Activated naive CD4-positive, alpha-beta T cell treated with Interleukin-2 at 50 U/mL for 16 hours (primary cell): ENCODE measurements around the gene TNIK.
"Not testable (repeated sequence)": the region's sequence is repeated elsewhere in the genome, so short reads cannot be mapped to it uniquely, and the experiment has no call there.

ENCODE experiments used
- DNase-seq: peaks from one replicate; pipeline ENCODE4 v3.0.0-alpha.2; 2020

TNIK gene

DNA sequence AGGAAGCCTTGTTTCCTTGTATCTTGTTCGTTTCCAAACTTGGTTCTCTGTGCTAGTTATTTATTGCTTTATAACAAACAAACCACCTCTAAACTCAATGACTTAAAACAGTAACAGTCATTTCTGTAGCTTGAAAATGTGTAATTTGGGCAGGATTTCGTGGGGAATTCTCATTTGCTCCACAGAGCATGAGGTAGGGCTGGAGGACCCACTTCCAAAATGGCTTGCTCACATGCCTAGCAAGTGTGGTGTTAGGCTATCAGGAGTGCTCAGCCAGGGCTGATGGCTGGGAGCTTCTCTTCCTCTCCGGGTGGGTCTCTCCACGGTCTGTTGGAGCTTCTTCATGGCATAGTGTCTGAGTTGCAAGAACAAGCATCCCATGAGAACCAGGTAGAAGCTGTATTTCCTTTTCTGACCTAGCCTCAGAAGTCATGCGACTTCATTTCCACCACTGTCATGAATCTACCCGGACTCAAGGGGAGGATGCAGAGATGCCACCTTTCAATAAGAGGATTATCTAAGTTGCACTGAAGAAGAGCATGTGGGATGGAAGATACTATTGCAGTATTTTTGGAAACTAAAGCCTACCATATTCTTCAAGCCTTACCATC, 8.2 kb upstream of the TNIK start:
- DNase-seq = no peak

DNA sequence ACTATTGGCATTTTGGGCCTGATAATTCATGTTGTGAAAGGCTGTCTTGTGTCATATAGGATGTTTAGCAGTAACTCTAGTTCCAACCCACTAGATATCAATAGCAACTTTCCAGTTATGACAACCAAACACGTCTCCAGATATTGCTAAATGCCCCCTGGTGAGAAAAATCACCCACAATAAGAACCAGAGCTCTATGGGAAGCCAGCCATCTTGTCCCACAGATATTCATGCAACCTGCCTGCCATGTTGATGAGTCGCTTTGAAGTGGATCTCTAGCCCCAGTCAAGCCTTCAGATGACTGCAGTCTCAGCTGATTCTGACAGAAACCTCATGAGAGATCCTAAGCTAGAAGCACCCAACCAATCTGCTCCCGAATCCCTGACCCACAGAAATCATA, 5.6 kb upstream of the TNIK start:
- DNase-seq = no peak

DNA sequence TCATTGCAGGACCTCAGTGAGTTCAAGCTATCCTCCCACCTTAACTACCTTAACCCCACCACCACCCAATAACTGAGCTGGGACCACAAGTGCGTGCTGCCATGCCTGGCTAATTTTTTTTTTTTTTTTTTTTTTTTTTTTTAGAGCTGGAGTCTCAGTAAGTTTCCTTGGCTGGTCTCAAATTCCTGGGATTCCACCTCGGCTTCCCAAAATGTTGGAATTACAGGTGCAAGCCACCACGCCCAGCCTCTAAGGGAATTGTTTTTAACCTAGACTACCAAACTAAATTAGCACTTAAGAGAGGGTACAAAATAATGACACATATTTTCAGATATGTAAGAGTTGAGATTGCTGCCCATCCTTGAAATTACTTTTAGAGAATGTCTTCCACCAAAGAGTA, 4.3 kb upstream of the TNIK start:
- DNase-seq = no peak

- DNase-seq = no peak
Observed at GRCh38 chr3:171462224-171462623, 2.0 kb upstream of the TNIK start.

GRCh38 chr3:171461525-171461917, 1.3 kb upstream of the TNIK start:
- no peak for DNase-seq

DNA sequence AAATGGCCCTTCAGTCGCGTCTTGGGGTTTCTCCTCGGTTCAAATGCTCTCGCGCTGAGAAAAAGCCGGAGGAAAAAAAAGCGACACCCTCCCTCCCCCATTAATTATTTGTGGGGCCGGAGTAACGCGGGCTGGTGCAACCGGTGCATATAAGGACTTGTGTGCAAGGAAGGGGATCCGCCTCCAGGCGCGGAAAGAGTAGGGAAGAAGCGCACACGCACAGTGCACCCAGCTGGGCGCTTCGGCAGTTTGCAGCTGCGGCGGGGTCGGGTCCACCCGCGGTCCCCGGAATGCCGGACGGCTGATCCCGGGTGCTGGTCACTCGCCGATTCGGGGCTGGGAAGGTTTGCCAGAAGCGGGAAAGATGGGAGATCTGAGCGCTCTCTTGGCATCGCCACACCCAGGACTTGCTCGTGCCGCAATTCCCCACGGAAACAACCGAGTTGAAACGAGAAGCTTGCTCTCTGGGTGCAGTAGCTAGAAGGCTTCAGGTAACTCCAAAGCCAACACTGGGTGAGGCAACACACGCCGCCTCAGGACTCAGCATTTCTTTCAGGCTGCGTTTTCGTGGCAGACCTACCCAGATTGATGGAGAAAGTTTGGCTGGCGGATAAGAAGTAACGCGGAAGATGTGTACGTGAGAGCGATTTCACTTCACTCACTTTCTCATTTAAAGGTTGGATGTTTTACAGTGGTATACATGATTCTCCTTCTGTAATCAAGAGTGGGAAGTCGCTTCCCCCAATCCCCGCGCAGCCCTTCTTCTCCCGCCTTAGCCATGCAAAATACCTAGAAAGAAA, 720 bp upstream of the TNIK start:
- DNase-seq = peak; percentile 43

GRCh38 chr3:171459137-171459941, 866 bp downstream of the TNIK start:
- DNase-seq = peak; percentile 59

- no peak for DNase-seq
Observed at GRCh38 chr3:171458864-171459136, 1.4 kb downstream of the TNIK start.

- peak; percentile 55 for DNase-seq
Observed at GRCh38 chr3:171458071-171458863, 1.9 kb downstream of the TNIK start.

DNA sequence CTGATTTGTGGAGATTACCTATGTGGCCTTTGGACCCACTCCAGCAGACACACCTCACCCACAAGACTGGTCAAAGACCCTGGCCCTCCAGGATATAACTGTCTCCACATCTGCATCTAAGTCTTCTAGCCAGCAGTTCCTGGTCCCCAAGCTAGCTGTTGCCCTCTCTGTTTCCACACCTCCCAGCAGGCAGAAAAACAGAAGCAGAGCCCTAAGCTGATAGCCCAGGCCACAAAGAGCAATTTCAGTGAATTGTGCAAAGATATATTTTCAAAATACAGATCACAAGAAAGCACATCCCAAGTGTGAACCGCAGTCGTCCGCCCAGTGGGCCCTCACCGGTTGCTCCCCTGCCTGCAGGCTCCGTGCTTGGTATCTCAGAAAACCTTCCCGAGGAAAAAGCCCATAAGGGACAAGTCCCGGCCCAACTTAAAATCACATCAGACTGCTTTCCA, 2.6 kb downstream of the TNIK start:
- DNase-seq = no peak

GRCh38 chr3:171456765-171457606, 3.2 kb downstream of the TNIK start:
- peak; percentile 7 for DNase-seq

DNA sequence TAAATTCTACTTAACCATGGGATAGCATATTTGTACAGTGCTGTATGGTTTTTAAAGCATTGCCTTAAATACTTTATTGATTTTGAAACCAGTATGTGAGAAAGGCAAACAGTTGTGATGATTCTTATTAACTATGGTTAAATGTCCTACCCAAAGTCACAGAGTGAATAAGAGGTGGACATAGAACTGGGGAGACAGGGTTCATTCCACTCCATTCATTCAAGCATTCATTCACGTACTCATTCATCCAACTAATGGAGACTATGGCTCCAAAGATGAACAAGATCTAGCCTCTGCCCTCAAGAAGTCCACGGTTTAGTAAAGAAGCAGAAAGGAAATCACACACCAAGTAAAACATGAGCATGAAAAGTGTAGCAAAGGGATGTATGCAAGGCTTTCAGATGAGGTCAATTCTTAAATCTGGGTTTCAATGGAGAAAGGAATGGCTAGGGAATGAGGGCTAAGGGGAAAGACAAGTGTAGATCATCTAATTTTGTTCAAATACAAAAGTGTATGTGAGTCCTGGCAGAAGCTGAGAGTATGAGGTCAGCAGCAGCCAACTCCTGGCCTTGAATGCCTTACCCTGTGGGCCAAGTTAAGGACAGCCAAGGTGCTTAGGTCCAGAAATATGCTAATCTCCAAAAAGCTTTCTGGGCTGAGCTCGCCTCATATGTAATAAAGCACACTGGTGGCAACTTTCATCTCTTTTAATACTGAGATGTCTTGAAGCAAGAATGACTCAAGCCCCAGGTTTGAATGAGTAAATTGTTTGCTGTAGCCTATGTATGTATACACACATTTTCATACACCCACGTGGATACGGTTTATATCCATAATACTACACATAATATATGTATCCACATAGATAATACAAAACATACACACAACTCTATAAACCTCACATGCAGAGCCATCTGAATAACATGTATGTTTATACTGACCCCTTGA, 4.3 kb downstream of the TNIK start:
- DNase-seq = no peak

DNA sequence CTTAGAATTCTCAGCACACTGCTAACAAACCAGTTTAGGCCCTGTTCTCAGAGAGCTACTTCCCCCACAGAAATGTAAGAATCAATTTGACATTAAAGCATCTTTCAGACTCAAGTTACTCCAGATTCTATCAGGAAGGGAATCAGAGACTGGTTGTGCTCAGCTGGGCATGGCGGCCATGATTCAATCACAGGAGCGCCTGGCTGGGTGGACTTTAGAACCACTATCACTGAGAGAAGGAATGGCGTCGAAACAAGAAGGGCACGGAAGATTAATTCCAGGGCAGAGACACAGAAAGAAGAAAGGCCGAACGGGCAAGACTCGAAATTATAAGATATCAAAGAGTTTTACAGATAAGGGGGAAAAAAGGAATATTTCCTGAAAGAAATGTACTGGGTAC, 6.2 kb downstream of the TNIK start:
- no peak for DNase-seq

GRCh38 chr3:171453180-171453886, 6.9 kb downstream of the TNIK start:
- DNase-seq = no peak

GRCh38 chr3:171452328-171452727, 7.9 kb downstream of the TNIK start:
- no peak for DNase-seq

- no peak for DNase-seq
Observed at GRCh38 chr3:171451915-171452314, 8.3 kb downstream of the TNIK start.

- not testable (repeated sequence) for DNase-seq
Observed at GRCh38 chr3:171447579-171447891, 12.7 kb downstream of the TNIK start.

- DNase-seq = no peak
Observed at GRCh38 chr3:171446801-171447578, 13.2 kb downstream of the TNIK start.

DNA sequence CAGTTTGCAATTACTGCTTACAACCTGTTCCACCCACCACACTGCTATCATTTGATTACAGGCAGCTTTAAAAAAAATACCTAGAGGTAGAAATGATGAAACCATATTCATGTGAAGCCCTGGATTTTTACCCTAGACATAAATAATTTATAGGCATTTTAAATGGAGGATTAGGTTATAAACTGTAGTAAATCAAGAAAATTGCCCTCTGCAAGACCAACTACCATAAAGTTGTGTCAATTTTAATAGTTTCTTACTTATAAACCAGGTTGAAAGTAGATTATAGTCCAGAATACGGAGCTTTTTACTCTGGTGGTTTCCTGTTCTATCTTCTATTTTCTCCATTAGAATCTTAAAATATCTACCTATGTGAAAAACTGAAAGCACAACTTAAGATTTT, 13.9 kb downstream of the TNIK start:
- DNase-seq = no peak
